NT2/D1 (cell line): ENCODE data around the gene PSMD3.
"Not testable (repeated sequence)": the region's sequence is repeated elsewhere in the genome, so short reads cannot be mapped to it uniquely, and the experiment has no call there.

Experiments used
- SUZ12 ChIP-seq: IDR thresholded peaks from 2 replicates; pipeline ENCODE4 v1.6.1; 2011; ENCODE audit not compliant: insufficient read length, insufficient read depth; ENCODE audit errors: extremely low read depth
- YY1 ChIP-seq: IDR thresholded peaks from 2 replicates; pipeline ENCODE4 v1.6.1; 2011; ENCODE audit not compliant: insufficient read length, insufficient read depth

- TF ChIP-seq YY1, SUZ12: not testable (repeated sequence)
Observed at GRCh38 chr17:39948489-39948828, 32.1 kb upstream of the PSMD3 start.
